HG02973 (cell line): ENCODE data around the gene DCLK2.
"Not testable (repeated sequence)": the region's sequence is repeated elsewhere in the genome, so short reads cannot be mapped to it uniquely, and the experiment has no call there.

Experiments
- ATAC-seq: cut with Tn5 transposase; IDR thresholded peaks from one replicate; pipeline ENCODE4 v1.9.1; 2021; ENCODE audit warnings: moderate library complexity; ENCODE audit not compliant: unreplicated experiment

Gene DCLK2

GRCh38 chr4:150145090-150145945 is 67.1 kb downstream of the DCLK2 start:
- no peak for ATAC-seq

- no peak for ATAC-seq
These were observed 67.7 kb downstream of the DCLK2 start for GRCh38 chr4:150145946-150146340.

GRCh38 chr4:150149381-150149780 is 71.1 kb downstream of the DCLK2 start:
- no peak for ATAC-seq

- no peak for ATAC-seq
These were observed 72.4 kb downstream of the DCLK2 start for GRCh38 chr4:150150629-150151062.

- ATAC-seq: no peak
These were observed 74.5 kb downstream of the DCLK2 start for GRCh38 chr4:150152766-150153165.

GRCh38 chr4:150155391-150155790 is 77.1 kb downstream of the DCLK2 start:
- no peak for ATAC-seq

GRCh38 chr4:150156543-150156942 is 78.3 kb downstream of the DCLK2 start:
- ATAC-seq: no peak

GRCh38 chr4:150158041-150158440 is 79.8 kb downstream of the DCLK2 start:
- ATAC-seq: no peak

GRCh38 chr4:150160473-150160872 is 82.2 kb downstream of the DCLK2 start:
- ATAC-seq: no peak

- ATAC-seq: no peak
These were observed 82.9 kb downstream of the DCLK2 start for GRCh38 chr4:150161109-150161508.

GRCh38 chr4:150162020-150162419 is 83.8 kb downstream of the DCLK2 start:
- ATAC-seq: not testable (repeated sequence)

GRCh38 chr4:150164055-150164454 is 85.8 kb downstream of the DCLK2 start:
- ATAC-seq: no peak

- no peak for ATAC-seq
These were observed 86.8 kb downstream of the DCLK2 start for GRCh38 chr4:150164956-150165629.

- ATAC-seq: no peak
These were observed 88.8 kb downstream of the DCLK2 start for GRCh38 chr4:150167054-150167453.

GRCh38 chr4:150173432-150173861 is 95.2 kb downstream of the DCLK2 start:
- no peak for ATAC-seq

- no peak for ATAC-seq
These were observed 95.7 kb downstream of the DCLK2 start for GRCh38 chr4:150173982-150174398.

GRCh38 chr4:150176547-150176946 is 98.3 kb downstream of the DCLK2 start:
- no peak for ATAC-seq

- no peak for ATAC-seq
These were observed 99.9 kb downstream of the DCLK2 start for GRCh38 chr4:150178161-150178560.

- ATAC-seq: no peak
These were observed 103.3 kb downstream of the DCLK2 start for GRCh38 chr4:150181536-150181935.

GRCh38 chr4:150182794-150183193 is 104.5 kb downstream of the DCLK2 start:
- ATAC-seq: no peak

- not testable (repeated sequence) for ATAC-seq
These were observed 106.8 kb downstream of the DCLK2 start for GRCh38 chr4:150185033-150185432.

GRCh38 chr4:150192986-150193385 is 114.7 kb downstream of the DCLK2 start:
- no peak for ATAC-seq
